ENCODE results near the gene RPL27. TPM values are rescaled to one million over a fixed set of nuclear protein-coding genes. Genes with fewer than 3 reads are reported as not detected.
A peak's percentile ranks its signal among the peaks of the same experiment; 100 is the strongest.

The RPL27 gene
- total and polyA plus RNA-seq, 2 of the 4 experiments (the other 2 are of a cell fraction), result 1,595 to 2,806 TPM

- TF ChIP-seq MAFK (IDR thresholded peaks at IDR 0.05; ENCODE audit: low read depth, low read length), result peak; percentile 43; the same call in 1 of the 2 replicates
- TF ChIP-seq MAZ (IDR thresholded peaks at IDR 0.05; ENCODE audit: borderline replicate concordance, low read depth, low read length), result peak; percentile 86
- TF ChIP-seq FOS (IDR thresholded peaks at IDR 0.05; ENCODE audit: low read depth, low read length), result peak; percentile 72
- TF ChIP-seq CHD1 (IDR thresholded peaks at IDR 0.05; ENCODE audit: low read depth, low read length), result peak; percentile 88; the same call in 1 of the 2 replicates
- peak; percentile 72 for TF ChIP-seq SMC3 (IDR thresholded peaks at IDR 0.05; ENCODE audit: low read depth, low read length)
- TF ChIP-seq RFX5 (IDR thresholded peaks at IDR 0.05; ENCODE audit: low read depth, low read length), result no peak
- peak; percentile 97 for TF ChIP-seq BHLHE40 (IDR thresholded peaks at IDR 0.05; ENCODE audit: low read depth, low read length)
Observed at GRCh38 chr17:42997984-42998938, at the start of gene RPL27 (continued).

Measured in IMR-90 (cell line).